HL-60 (cell line): ENCODE results near the gene ZNF225.
A peak's percentile ranks its signal among the peaks of the same experiment; 100 is the strongest.
"Not testable (repeated sequence)": the region's sequence is repeated elsewhere in the genome, so short reads cannot be mapped to it uniquely, and the experiment has no call there.

Experiments
- DNase-seq, 2 experiments: peaks; one replicate each; pipeline ENCODE4 v3.0.0-alpha.2; 2010 to 2020; ENCODE audit warnings: low read depth in 1 of 2, low spot score in 1 of 2
- H3K27ac ChIP-seq: fragments of 250-450 bp; sonication (Bioruptor Pico); replicated peaks from 2 replicates; pipeline ENCODE4 v1.5.1; 2020; ENCODE audit warnings: mild to moderate bottlenecking, moderate library complexity
- H3K27me3 ChIP-seq: fragments of 250-450 bp; sonication (Bioruptor Pico); 2 replicates; pipeline ENCODE4 v1.5.1; 2021; ENCODE audit warnings: mild to moderate bottlenecking, moderate library complexity; ENCODE audit not compliant: insufficient read depth, poor library complexity, severe bottlenecking
- H3K4me3 ChIP-seq: replicated peaks from 2 replicates; pipeline ENCODE4 v1.5.1; 2011; ENCODE audit warnings: mild to moderate bottlenecking, control low read depth, low read length; ENCODE audit not compliant: insufficient read depth
- CTCF ChIP-seq: IDR thresholded peaks from one replicate; pipeline ENCODE4 v1.5.1; 2011; ENCODE audit warnings: low read length, control low read depth, inconsistent platforms; ENCODE audit not compliant: insufficient read depth
- GABPA ChIP-seq: IDR thresholded peaks from 2 replicates; pipeline ENCODE4 v1.6.1; 2012; ENCODE audit warnings: low read depth
- POLR2AphosphoS5 ChIP-seq: IDR thresholded peaks from 2 replicates; pipeline ENCODE4 v1.6.1; 2012; ENCODE audit warnings: low read depth
- SPI1 ChIP-seq: IDR thresholded peaks from 2 replicates; pipeline ENCODE4 v1.6.1; 2012; ENCODE audit warnings: low read depth, mild to moderate bottlenecking, borderline replicate concordance
- TF ChIP-seq, protein P1 (sequence below): IDR thresholded peaks from 2 replicates; pipeline ENCODE4 v1.6.1; 2012; ENCODE audit warnings: low read depth; ENCODE audit not compliant: insufficient replicate concordance

ZNF225 gene

DNA sequence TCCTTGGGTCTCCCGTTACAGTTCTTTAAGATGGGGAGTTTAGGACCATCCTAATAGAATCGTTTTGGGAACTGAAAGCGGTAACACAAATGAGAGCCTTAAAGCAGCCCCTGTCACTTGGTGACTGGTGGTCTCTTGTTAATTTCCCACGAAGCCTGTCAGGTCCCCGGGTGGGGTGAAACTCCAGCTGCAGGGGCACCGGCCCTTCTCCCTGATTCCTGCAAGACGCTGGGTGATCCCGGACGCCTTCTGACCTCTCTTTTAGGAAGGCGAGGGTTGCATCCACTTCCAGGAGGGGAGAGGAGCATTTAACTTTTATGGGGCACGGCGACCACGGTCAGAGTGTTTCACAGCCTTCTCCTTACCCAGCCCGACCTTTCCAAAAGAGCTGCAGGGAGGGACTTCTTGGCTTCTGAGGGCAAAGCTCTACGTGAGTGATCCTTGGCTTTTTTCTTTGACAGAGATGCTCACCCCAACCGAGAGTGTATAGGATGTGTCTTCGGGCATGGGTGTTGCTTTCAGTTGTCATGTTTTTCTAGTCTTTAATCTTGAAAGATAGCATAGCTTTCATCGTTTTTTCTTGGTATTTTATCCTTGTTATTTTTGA, 688 bp downstream of the ZNF225 start:
- Histone ChIP-seq H3K27ac (peak overlapping the region; percentile 60), H3K4me3 (peak overlapping the region; percentile 94), H3K27me3 (no peaks in the 10 kb centered on the region)
- DNase-seq = peak in 1 of 2 experiments; percentile 14
- TF ChIP-seq, protein P1, sequence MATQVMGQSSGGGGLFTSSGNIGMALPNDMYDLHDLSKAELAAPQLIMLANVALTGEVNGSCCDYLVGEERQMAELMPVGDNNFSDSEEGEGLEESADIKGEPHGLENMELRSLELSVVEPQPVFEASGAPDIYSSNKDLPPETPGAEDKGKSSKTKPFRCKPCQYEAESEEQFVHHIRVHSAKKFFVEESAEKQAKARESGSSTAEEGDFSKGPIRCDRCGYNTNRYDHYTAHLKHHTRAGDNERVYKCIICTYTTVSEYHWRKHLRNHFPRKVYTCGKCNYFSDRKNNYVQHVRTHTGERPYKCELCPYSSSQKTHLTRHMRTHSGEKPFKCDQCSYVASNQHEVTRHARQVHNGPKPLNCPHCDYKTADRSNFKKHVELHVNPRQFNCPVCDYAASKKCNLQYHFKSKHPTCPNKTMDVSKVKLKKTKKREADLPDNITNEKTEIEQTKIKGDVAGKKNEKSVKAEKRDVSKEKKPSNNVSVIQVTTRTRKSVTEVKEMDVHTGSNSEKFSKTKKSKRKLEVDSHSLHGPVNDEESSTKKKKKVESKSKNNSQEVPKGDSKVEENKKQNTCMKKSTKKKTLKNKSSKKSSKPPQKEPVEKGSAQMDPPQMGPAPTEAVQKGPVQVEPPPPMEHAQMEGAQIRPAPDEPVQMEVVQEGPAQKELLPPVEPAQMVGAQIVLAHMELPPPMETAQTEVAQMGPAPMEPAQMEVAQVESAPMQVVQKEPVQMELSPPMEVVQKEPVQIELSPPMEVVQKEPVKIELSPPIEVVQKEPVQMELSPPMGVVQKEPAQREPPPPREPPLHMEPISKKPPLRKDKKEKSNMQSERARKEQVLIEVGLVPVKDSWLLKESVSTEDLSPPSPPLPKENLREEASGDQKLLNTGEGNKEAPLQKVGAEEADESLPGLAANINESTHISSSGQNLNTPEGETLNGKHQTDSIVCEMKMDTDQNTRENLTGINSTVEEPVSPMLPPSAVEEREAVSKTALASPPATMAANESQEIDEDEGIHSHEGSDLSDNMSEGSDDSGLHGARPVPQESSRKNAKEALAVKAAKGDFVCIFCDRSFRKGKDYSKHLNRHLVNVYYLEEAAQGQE = no peak
- TF ChIP-seq POLR2AphosphoS5 = no peak
- TF ChIP-seq SPI1 = no peak
- no peak for TF ChIP-seq CTCF
- TF ChIP-seq GABPA = no peak

DNA sequence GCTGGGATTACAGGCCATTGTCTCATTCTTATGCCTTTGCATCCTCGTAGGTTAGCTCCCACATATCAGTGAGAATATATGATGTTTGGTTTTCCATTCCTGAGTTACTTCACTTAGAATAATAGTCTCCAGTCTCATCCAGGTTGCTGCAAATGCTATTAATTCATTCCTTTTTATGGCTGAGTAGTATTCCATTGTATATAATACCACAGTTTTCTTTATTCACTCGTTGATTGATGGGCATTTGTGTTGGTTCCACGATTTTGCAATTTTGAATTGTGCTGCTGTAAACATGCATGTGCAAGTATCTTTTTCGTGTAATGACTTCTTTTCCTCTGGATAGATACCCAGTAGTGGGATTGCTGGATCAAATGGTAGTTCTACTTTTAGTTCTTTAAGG, 8.0 kb downstream of the ZNF225 start:
- H3K27me3 ChIP-seq, DNase-seq, H3K4me3 ChIP-seq, H3K27ac ChIP-seq: not testable (repeated sequence)

- TF ChIP-seq GABPA = no peak
- TF ChIP-seq POLR2AphosphoS5 = no peak
- TF ChIP-seq, protein P1 = no peak
- no peak for TF ChIP-seq SPI1
- no peak overlapping the region for H3K4me3 ChIP-seq
- no peak for DNase-seq
- H3K27me3 ChIP-seq = no peaks in the 10 kb centered on the region
- H3K27ac ChIP-seq = no peak overlapping the region
Observed at GRCh38 chr19:44131955-44132354, 18.8 kb downstream of the ZNF225 start.

DNA sequence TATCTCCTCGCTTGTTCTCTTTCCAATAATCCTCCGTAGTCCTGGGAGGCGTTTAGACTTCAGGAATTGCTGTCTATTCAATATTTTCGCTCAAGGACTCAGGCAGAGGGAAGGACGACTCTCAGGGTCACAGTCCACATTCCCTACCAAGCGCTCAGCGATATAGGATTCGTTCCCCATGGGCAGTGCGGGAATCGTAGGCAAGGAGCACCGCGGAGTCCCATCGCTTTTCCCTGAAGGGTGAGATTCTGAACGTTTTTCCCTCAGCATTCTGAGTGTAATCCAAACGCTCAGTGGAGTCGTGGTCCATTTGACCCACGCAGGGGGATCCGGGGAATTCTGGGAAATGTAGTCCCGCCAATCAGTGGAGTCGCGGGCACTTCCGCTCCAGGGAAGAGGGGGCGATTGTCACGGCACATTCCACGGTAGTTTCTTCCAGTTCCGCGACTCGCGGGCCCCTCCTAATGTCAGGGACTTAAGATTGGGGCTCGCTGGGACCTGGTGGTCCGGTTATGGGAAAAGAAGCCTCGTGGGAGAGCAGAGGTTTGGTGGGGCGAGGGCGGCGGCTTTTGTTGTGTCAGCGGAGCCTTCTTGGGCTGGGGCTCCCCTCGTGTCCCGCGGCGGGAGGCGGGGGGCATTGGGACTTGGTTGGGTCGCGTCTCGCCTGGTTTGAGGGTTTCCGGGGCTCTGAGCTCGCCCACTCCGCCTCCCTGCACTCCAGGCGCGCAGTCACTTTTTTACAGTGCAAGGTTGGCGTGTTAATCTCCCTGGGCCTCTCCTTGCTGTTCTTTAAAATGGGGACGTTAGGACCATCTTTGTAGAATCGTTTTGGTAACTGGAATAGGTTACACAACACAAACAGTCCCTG, 28.2 kb downstream of the ZNF225 start, which contains the start of gene ZNF234:
ZNF234 (plus strand) TSS at position 364 of the 868 bp plus-strand sequence. CDS start 3,079 bp downstream, outside the sequence.
- no peaks in the 10 kb centered on the region for H3K27me3 ChIP-seq
- DNase-seq = peak; percentile 50 to 80
- H3K27ac ChIP-seq = peak within 1 kb of the TSS; percentile 82
- H3K4me3 ChIP-seq = peak within 1 kb of the TSS; percentile 92
- TF ChIP-seq POLR2AphosphoS5 (peak; percentile 63), CTCF (no peak), SPI1 (peak; percentile 86), GABPA (peak; percentile 66)
- TF ChIP-seq, protein P1 = no peak
